ENCODE data around the gene PCGF3. TPM values are rescaled to one million over a fixed set of nuclear protein-coding genes. Genes with fewer than 3 reads are reported as not detected.

PCGF3 gene
- total RNA-seq, 2 donors from 2014 or later, result 59.0 to 135 TPM

GRCh38 chr4:761086-761485 is 55.5 kb downstream of the PCGF3 start:
- WGBS, result 95% methylated on average over 14 of the region's 14 CpGs
- intact Hi-C loops (cut with DNase I), result no loop called here
- DNase-seq (ENCODE audit: low spot score), result no peak

GRCh38 chr4:761739-762138 is 56.1 kb downstream of the PCGF3 start:
- 93% methylated on average over 14 of the region's 14 CpGs for WGBS
- TF ChIP-seq POLR2AphosphoS5 (IDR thresholded peaks at IDR 0.05) (no peak), POLR2A (IDR thresholded peaks at IDR 0.05) (no peak), CTCF (IDR thresholded peaks at IDR 0.05) (no peak)
- Histone ChIP-seq H3K36me3 (no peaks in the 10 kb centered on the region), H3K27ac (no peak overlapping the region), H3K4me1 (replicated peaks) (no peaks in the 10 kb centered on the region), H3K27me3 (replicated peaks; ENCODE audit: insufficient read depth) (no peaks in the 10 kb centered on the region), H3K9me3 (no peaks in the 10 kb centered on the region), H3K4me3 (no peak overlapping the region)
- intact Hi-C loops (cut with DNase I), result no loop called here
- no peak for DNase-seq (ENCODE audit: low spot score)

More at GRCh38 chr4:761086-761485, 55.5 kb downstream of the PCGF3 start:
- Histone ChIP-seq H3K4me3 (no peak overlapping the region), H3K27ac (no peak overlapping the region), H3K9me3 (no peaks in the 10 kb centered on the region), H3K27me3 (replicated peaks; ENCODE audit: insufficient read depth) (no peaks in the 10 kb centered on the region), H3K36me3 (no peaks in the 10 kb centered on the region), H3K4me1 (replicated peaks) (no peaks in the 10 kb centered on the region)
- TF ChIP-seq POLR2AphosphoS5 (IDR thresholded peaks at IDR 0.05), result no peak
- no peak for TF ChIP-seq CTCF (IDR thresholded peaks at IDR 0.05)
- no peak for TF ChIP-seq POLR2A (IDR thresholded peaks at IDR 0.05)

- Histone ChIP-seq H3K36me3 (no peaks in the 10 kb centered on the region), H3K27me3 (replicated peaks; ENCODE audit: insufficient read depth) (no peaks in the 10 kb centered on the region), H3K27ac (no peak overlapping the region), H3K9me3 (no peaks in the 10 kb centered on the region), H3K4me1 (replicated peaks) (no peaks in the 10 kb centered on the region), H3K4me3 (no peak overlapping the region)
- TF ChIP-seq CTCF (IDR thresholded peaks at IDR 0.05) (no peak), POLR2AphosphoS5 (IDR thresholded peaks at IDR 0.05) (no peak), POLR2A (IDR thresholded peaks at IDR 0.05) (no peak)
- intact Hi-C loops (cut with DNase I), result no loop called here
- WGBS, result 86% methylated on average over 24 of the region's 24 CpGs
- no peak for DNase-seq (ENCODE audit: low spot score)
Observed at GRCh38 chr4:762211-763190, 56.9 kb downstream of the PCGF3 start.

GRCh38 chr4:763191-763810 is 57.7 kb downstream of the PCGF3 start:
- Histone ChIP-seq H3K4me1 (replicated peaks) (no peaks in the 10 kb centered on the region), H3K27me3 (replicated peaks; ENCODE audit: insufficient read depth) (no peaks in the 10 kb centered on the region), H3K27ac (no peak overlapping the region), H3K36me3 (no peaks in the 10 kb centered on the region), H3K9me3 (no peaks in the 10 kb centered on the region), H3K4me3 (no peak overlapping the region)
- intact Hi-C loops (cut with DNase I), result no loop called here
- DNase-seq (ENCODE audit: low spot score), result no peak
- TF ChIP-seq POLR2AphosphoS5 (IDR thresholded peaks at IDR 0.05) (no peak), CTCF (IDR thresholded peaks at IDR 0.05) (no peak), POLR2A (IDR thresholded peaks at IDR 0.05) (no peak)
- 93% methylated on average over 23 of the region's 23 CpGs for WGBS

Measured in prostate gland (tissue), 2 donors.